ENCODE measurements around the gene FAM234A. TPM values are rescaled to one million over a fixed set of nuclear protein-coding genes. Genes with fewer than 3 reads are reported as not detected.

Gene FAM234A
- total RNA-seq, 6 experiments from 2014 or later, result 31.7 to 64.8 (median 41.9) TPM

GRCh38 chr16:272633-273546 lies 38.3 kb downstream of the FAM234A start:
- Histone ChIP-seq H3K36me3 (no peaks in the 10 kb centered on the region), H3K27ac (no peak overlapping the region), H3K4me3 (no peak overlapping the region), H3K9me3 (no peaks in the 10 kb centered on the region), H3K27me3 (peaks cover 0 to 4% of the 10 kb centered on the region in 2 donors), H3K4me1 (peaks cover 0 to 5% (median 0%) of the 10 kb centered on the region in 4 donors)
- DNase-seq (no peak), ATAC-seq (peak in 1 of 4 donors; percentile 12)
- intact Hi-C loops (cut with DNase I), result no loop called here
- 77% methylated on average over 10 of the region's 36 CpGs for WGBS (ENCODE audit: insufficient coverage, low coverage, low lambda C conversion rate, missing lambda C conversion rate)
- TF ChIP-seq CTCF (IDR thresholded peaks at IDR 0.05), result no peak
- TF ChIP-seq POLR2A (IDR thresholded peaks at IDR 0.05), result no peak

- no peak for ATAC-seq
- intact Hi-C loops (cut with DNase I), result no loop called here
- Histone ChIP-seq H3K9me3 (no peaks in the 10 kb centered on the region), H3K27me3 (peaks cover 0 to 4% of the 10 kb centered on the region in 2 donors), H3K27ac (no peak overlapping the region), H3K4me1 (peaks cover 0 to 5% (median 0%) of the 10 kb centered on the region in 4 donors), H3K4me3 (no peak overlapping the region), H3K36me3 (no peaks in the 10 kb centered on the region)
- TF ChIP-seq CTCF (IDR thresholded peaks at IDR 0.05) (no peak), POLR2A (IDR thresholded peaks at IDR 0.05) (no peak)
- 40% methylated on average over 2 of the region's 30 CpGs for WGBS (ENCODE audit: insufficient coverage, low coverage, low lambda C conversion rate, missing lambda C conversion rate)
- no peak for DNase-seq
Measured at GRCh38 chr16:273547-274421, 39.2 kb downstream of the FAM234A start.

GRCh38 chr16:275041-275641 lies 40.5 kb downstream of the FAM234A start:
- TF ChIP-seq CTCF (IDR thresholded peaks at IDR 0.05), result no peak
- no peak for TF ChIP-seq POLR2A (IDR thresholded peaks at IDR 0.05)
- H3K4me1 ChIP-seq, result peaks cover 0 to 5% (median 0%) of the 10 kb centered on the region in 4 donors
- H3K27ac ChIP-seq, result no peak overlapping the region
- DNase-seq (peak in 1 of 3 donors; percentile 16), ATAC-seq (peak in 1 of 4 donors; percentile 22)
- intact Hi-C loops (cut with DNase I), result no loop called here
- H3K27me3 ChIP-seq, result peaks cover 0 to 12% of the 10 kb centered on the region in 2 donors
- H3K36me3 ChIP-seq, result no peaks in the 10 kb centered on the region
- H3K4me3 ChIP-seq, result peak overlapping the region in 1 of 3 donors; percentile 26
- WGBS (ENCODE audit: insufficient coverage, low coverage, low lambda C conversion rate, missing lambda C conversion rate), result 0% methylated on average over 5 of the region's 58 CpGs
- H3K9me3 ChIP-seq, result no peaks in the 10 kb centered on the region

- Histone ChIP-seq H3K27ac (no peak within 1 kb of the TSS), H3K9me3 (no peaks in the 10 kb centered on the region), H3K4me3 (peak within 1 kb of the TSS in 1 of 3 donors; percentile 26), H3K27me3 (peaks cover 0 to 14% of the 10 kb centered on the region in 2 donors), H3K4me1 (peaks cover 0 to 5% (median 0%) of the 10 kb centered on the region in 4 donors), H3K36me3 (no peaks in the 10 kb centered on the region)
- 12% methylated on average over 11 of the region's 56 CpGs for WGBS (ENCODE audit: insufficient coverage, low coverage, low lambda C conversion rate, missing lambda C conversion rate)
- TF ChIP-seq POLR2A (IDR thresholded peaks at IDR 0.05) (no peak), CTCF (IDR thresholded peaks at IDR 0.05) (no peak)
- intact Hi-C loops (cut with DNase I), result no loop called here
- no peak for ATAC-seq
- DNase-seq, result no peak
Measured at GRCh38 chr16:275786-276232, 41.2 kb downstream of the FAM234A start, which contains the start of gene RGS11. Gene RGS11 (minus strand): TSS chr16:275944. CDS start chr16:275911, 33 bp downstream.

Measured in right lobe of liver (tissue), 6 donors.